Measurements from ENCODE around the gene LEAP2.

Gene LEAP2

DNA sequence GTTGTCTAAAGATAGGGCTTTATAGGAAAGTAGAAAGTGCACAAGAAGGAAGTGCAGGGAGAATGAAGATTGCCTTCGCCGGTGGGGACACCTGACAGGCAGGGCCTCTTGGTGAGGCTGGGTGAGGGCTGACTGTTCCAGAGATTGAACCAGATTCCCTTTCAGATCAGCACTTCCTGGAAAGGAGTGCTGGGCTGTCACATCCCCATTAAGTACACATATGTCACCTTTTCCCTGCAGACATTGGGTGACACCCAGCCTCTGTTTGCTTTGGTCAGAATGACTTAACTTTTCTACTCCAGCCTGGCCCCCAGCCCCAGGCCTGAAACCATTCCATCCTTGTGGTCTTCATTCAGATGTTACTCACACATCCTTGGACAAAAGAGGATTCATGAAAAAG lies 35.6 kb upstream of the LEAP2 start:
- no CpG with 5 or more reads among the region's 2 CpGs for WGBS, 2 donors (ENCODE audit: extremely low coverage in 2 of 2, insufficient read length in 2 of 2, insufficient replicate concordance in 1 of 2)
- Histone ChIP-seq H2BK12ac (ENCODE audit: low read length) (no peak overlapping the region), H2BK15ac (ENCODE audit: low read length) (no peak overlapping the region), H3K4ac (ENCODE audit: low read length) (no peak overlapping the region), H3K18ac (ENCODE audit: low read length) (no peak overlapping the region), H3K36me3 (replicated peaks in 1 of 2; ENCODE audit: control insufficient read depth in 2 of 2, insufficient read depth in 2 of 2, low read length in 2 of 2) (no peaks in the 10 kb centered on the region), H3K79me1 (ENCODE audit: low read depth, low read length) (no peaks in the 10 kb centered on the region), H3K23ac (ENCODE audit: low read depth, low read length, poor library complexity) (no peak overlapping the region), H2AFZ (ENCODE audit: low read length) (no peak overlapping the region), H3K27ac (replicated peaks; ENCODE audit: low read length) (no peak overlapping the region), H4K91ac (ENCODE audit: low read depth, low read length, poor library complexity) (no peak overlapping the region), H2AK5ac (ENCODE audit: low read depth, low read length) (no peak overlapping the region), H4K8ac (ENCODE audit: low read depth, low read length) (no peak overlapping the region), H3K4me3 (ENCODE audit: low read length in 2 of 2) (no peak overlapping the region), H3K27me3 (ENCODE audit: control insufficient read depth in 3 of 3, insufficient read depth in 3 of 3, low read depth in 1 of 3, low read length in 3 of 3) (peaks cover 0 to 57% (median 0%) of the 10 kb centered on the region in 3 experiments), H3K4me2 (ENCODE audit: insufficient read depth, low read length, poor library complexity, severe bottlenecking) (no peak overlapping the region), H3K9me3 (replicated peaks in 1 of 2; ENCODE audit: control insufficient read depth in 2 of 2, insufficient read depth in 1 of 2, low read depth in 1 of 2, low read length in 2 of 2) (no peaks in the 10 kb centered on the region), H2BK120ac (ENCODE audit: low read depth, low read length) (no peak overlapping the region), H3K4me1 (ENCODE audit: control insufficient read depth in 2 of 2, insufficient read depth in 1 of 2, low read depth in 1 of 2, low read length in 2 of 2) (peaks cover 0 to 6% of the 10 kb centered on the region in 2 donors), H3K9ac (ENCODE audit: low read depth, low read length, poor library complexity) (no peak overlapping the region), H3K14ac (ENCODE audit: low read length) (no peak overlapping the region), H2BK5ac (ENCODE audit: low read length) (no peak overlapping the region)
- DNase-seq (ENCODE audit: low spot score): no peak

DNA sequence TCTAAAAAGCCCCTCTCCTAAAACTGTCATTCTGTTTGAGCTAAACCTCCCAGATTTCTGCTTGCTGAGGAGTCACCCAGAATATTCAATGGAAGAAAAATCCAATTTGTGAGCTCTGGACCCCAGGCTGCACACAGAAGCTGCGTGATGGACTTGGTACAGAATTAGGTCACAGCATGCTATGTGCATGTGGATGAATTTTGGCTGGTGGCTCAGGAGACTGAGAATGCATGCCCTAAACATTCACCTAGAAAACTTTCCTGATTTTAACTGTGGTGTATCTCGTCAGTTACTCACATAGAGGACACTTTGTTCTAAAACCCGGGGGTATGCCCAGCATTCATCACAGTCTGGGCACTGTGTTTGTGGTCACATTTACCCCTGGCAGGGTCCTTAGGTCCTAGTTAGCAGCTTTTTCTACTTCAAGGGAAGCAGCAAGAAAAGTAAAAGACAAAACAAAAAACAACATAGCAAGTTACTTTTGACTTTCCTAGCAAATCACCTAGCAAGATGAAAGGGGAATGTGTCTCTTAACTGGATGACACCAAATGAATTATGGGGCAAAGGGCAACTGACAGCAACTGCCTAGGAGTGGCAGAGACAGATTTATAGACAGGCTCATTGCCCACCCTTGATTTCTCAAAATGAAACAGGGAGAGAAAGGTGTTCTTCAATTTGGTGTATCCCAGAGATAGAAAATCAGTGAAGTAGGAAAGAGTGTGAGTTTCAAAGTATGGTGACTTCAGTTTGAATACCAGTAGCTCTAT lies 34.8 kb upstream of the LEAP2 start:
- no peak overlapping the region for H3K4me2 ChIP-seq (ENCODE audit: insufficient read depth, low read length, poor library complexity, severe bottlenecking)

DNA sequence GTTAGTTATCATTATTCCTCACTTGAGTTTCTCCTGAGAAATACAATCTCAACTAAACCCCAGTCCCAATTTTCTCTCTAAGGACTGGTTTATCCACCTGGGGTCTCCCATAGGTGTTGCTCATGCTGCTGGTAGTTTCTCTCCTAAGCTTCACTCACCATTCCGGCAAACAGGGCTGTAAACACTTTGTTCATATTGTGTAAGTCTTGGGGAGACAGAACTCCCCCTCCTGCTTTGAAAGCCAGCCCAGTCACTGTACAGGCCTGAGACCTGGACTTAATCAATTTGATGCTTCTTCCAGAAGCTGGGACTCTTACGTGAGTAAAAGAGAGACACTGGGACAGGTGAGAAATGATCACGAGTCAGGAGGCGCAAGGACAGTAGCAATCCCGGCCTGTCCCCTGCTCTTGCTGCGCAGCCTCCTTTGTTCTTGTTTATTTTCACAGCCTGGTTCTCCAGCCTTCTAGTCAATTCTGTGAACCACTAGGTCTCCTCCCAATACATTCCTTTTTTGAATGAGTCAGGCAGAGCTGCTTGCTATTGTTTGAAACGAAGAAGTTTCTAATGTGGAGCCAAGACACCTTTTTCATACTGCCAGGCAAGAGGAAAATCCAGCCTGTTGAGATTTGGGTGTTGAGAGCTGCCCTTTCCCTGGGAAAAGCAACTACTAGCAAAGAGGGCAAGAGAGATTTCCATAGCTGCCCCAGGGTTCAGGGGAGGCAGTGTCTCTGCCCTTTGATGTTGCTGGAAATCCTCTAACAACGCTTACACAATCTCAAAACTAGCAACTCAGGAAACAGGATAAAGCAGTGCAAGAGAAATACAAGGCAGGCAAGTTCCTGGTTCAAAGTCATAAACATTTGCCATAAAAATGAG lies 33.8 kb upstream of the LEAP2 start:
- H2BK12ac ChIP-seq (ENCODE audit: low read length): no peak overlapping the region
- peaks cover 0 to 6% of the 10 kb centered on the region in 2 donors for H3K4me1 ChIP-seq (ENCODE audit: control insufficient read depth in 2 of 2, insufficient read depth in 1 of 2, low read depth in 1 of 2, low read length in 2 of 2)
- H3K4me2 ChIP-seq (ENCODE audit: insufficient read depth, low read length, poor library complexity, severe bottlenecking): no peak overlapping the region
- no peak overlapping the region for H3K14ac ChIP-seq (ENCODE audit: low read length)
- peaks cover 0 to 40% (median 0%) of the 10 kb centered on the region in 3 experiments for H3K27me3 ChIP-seq (ENCODE audit: control insufficient read depth in 3 of 3, insufficient read depth in 3 of 3, low read depth in 1 of 3, low read length in 3 of 3)
- WGBS, 2 donors (ENCODE audit: extremely low coverage in 2 of 2, insufficient read length in 2 of 2, insufficient replicate concordance in 1 of 2): no CpG with 5 or more reads among the region's 8 CpGs
- H2AK5ac ChIP-seq (ENCODE audit: low read depth, low read length): no peak overlapping the region
- H3K4ac ChIP-seq (ENCODE audit: low read length): no peak overlapping the region
- H3K4me3 ChIP-seq (ENCODE audit: low read length in 2 of 2): no peak overlapping the region
- no peak overlapping the region for H4K8ac ChIP-seq (ENCODE audit: low read depth, low read length)
- H3K79me1 ChIP-seq (ENCODE audit: low read depth, low read length): no peaks in the 10 kb centered on the region
- no peak for DNase-seq (ENCODE audit: low spot score)
- no peak overlapping the region for H3K9ac ChIP-seq (ENCODE audit: low read depth, low read length, poor library complexity)
- H2BK15ac ChIP-seq (ENCODE audit: low read length): no peak overlapping the region
- H2BK120ac ChIP-seq (ENCODE audit: low read depth, low read length): no peak overlapping the region
- H2BK5ac ChIP-seq (ENCODE audit: low read length): no peak overlapping the region
- no peak overlapping the region for H3K23ac ChIP-seq (ENCODE audit: low read depth, low read length, poor library complexity)
- H3K36me3 ChIP-seq (replicated peaks in 1 of 2; ENCODE audit: control insufficient read depth in 2 of 2, insufficient read depth in 2 of 2, low read length in 2 of 2): no peaks in the 10 kb centered on the region
- no peaks in the 10 kb centered on the region for H3K9me3 ChIP-seq (replicated peaks in 1 of 2; ENCODE audit: control insufficient read depth in 2 of 2, insufficient read depth in 1 of 2, low read depth in 1 of 2, low read length in 2 of 2)
- no peak overlapping the region for H3K18ac ChIP-seq (ENCODE audit: low read length)
- H4K91ac ChIP-seq (ENCODE audit: low read depth, low read length, poor library complexity): no peak overlapping the region
- H3K27ac ChIP-seq (replicated peaks; ENCODE audit: low read length): no peak overlapping the region
- H2AFZ ChIP-seq (ENCODE audit: low read length): peak overlapping the region; percentile 35

More for the DNA sequence above, 34.8 kb upstream of the LEAP2 start:
- no peak overlapping the region for H3K14ac ChIP-seq (ENCODE audit: low read length)
- H2BK12ac ChIP-seq (ENCODE audit: low read length): no peak overlapping the region
- H3K23ac ChIP-seq (ENCODE audit: low read depth, low read length, poor library complexity): no peak overlapping the region
- no peak overlapping the region for H2AK5ac ChIP-seq (ENCODE audit: low read depth, low read length)
- H4K8ac ChIP-seq (ENCODE audit: low read depth, low read length): no peak overlapping the region
- H3K27me3 ChIP-seq (ENCODE audit: control insufficient read depth in 3 of 3, insufficient read depth in 3 of 3, low read depth in 1 of 3, low read length in 3 of 3): peaks cover 0 to 49% (median 0%) of the 10 kb centered on the region in 3 experiments
- peaks cover 0 to 6% of the 10 kb centered on the region in 2 donors for H3K4me1 ChIP-seq (ENCODE audit: control insufficient read depth in 2 of 2, insufficient read depth in 1 of 2, low read depth in 1 of 2, low read length in 2 of 2)
- no peak overlapping the region for H4K91ac ChIP-seq (ENCODE audit: low read depth, low read length, poor library complexity)
- no peak for DNase-seq (ENCODE audit: low spot score)
- H2BK120ac ChIP-seq (ENCODE audit: low read depth, low read length): no peak overlapping the region
- no peak overlapping the region for H3K4ac ChIP-seq (ENCODE audit: low read length)
- H3K9ac ChIP-seq (ENCODE audit: low read depth, low read length, poor library complexity): no peak overlapping the region
- H2BK15ac ChIP-seq (ENCODE audit: low read length): no peak overlapping the region
- H3K27ac ChIP-seq (replicated peaks; ENCODE audit: low read length): no peak overlapping the region
- no peaks in the 10 kb centered on the region for H3K36me3 ChIP-seq (replicated peaks in 1 of 2; ENCODE audit: control insufficient read depth in 2 of 2, insufficient read depth in 2 of 2, low read length in 2 of 2)
- no CpG with 5 or more reads among the region's 3 CpGs for WGBS, 2 donors (ENCODE audit: extremely low coverage in 2 of 2, insufficient read length in 2 of 2, insufficient replicate concordance in 1 of 2)
- H2AFZ ChIP-seq (ENCODE audit: low read length): no peak overlapping the region
- no peaks in the 10 kb centered on the region for H3K9me3 ChIP-seq (replicated peaks in 1 of 2; ENCODE audit: control insufficient read depth in 2 of 2, insufficient read depth in 1 of 2, low read depth in 1 of 2, low read length in 2 of 2)
- no peak overlapping the region for H3K18ac ChIP-seq (ENCODE audit: low read length)
- no peak overlapping the region for H2BK5ac ChIP-seq (ENCODE audit: low read length)
- no peaks in the 10 kb centered on the region for H3K79me1 ChIP-seq (ENCODE audit: low read depth, low read length)
- no peak overlapping the region for H3K4me3 ChIP-seq (ENCODE audit: low read length in 2 of 2)

DNA sequence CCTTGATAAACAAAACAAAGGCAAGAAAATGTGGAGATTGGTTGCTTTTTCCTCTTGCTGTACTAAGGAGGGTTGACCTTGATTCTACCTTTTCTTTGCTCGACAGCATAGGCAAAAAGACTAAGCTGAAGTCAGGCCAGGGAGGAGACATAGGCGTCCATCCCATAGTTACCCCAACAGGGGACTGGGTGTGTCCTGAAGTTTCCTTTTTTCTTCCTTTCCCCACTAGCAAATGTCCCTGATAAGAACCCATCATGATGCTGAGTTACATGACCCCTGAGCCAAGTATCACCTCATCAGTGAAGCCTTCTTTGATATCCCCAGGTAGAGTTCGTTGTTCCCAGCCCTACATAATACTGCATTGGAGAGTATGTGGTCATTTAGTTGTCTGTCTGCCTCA lies 33.2 kb upstream of the LEAP2 start:
- no CpG with 5 or more reads among the region's 3 CpGs for WGBS, 2 donors (ENCODE audit: extremely low coverage in 2 of 2, insufficient read length in 2 of 2, insufficient replicate concordance in 1 of 2)
- H3K14ac ChIP-seq (ENCODE audit: low read length): no peak overlapping the region
- no peak overlapping the region for H3K27ac ChIP-seq (replicated peaks; ENCODE audit: low read length)

More for the DNA sequence above, 33.2 kb upstream of the LEAP2 start:
- Histone ChIP-seq H3K23ac (ENCODE audit: low read depth, low read length, poor library complexity) (no peak overlapping the region), H4K91ac (ENCODE audit: low read depth, low read length, poor library complexity) (no peak overlapping the region), H2BK15ac (ENCODE audit: low read length) (no peak overlapping the region), H2BK5ac (ENCODE audit: low read length) (no peak overlapping the region), H3K4me3 (ENCODE audit: low read length in 2 of 2) (no peak overlapping the region), H3K36me3 (replicated peaks in 1 of 2; ENCODE audit: control insufficient read depth in 2 of 2, insufficient read depth in 2 of 2, low read length in 2 of 2) (no peaks in the 10 kb centered on the region), H3K27me3 (ENCODE audit: control insufficient read depth in 3 of 3, insufficient read depth in 3 of 3, low read depth in 1 of 3, low read length in 3 of 3) (peaks cover 0 to 40% (median 0%) of the 10 kb centered on the region in 3 experiments), H2AK5ac (ENCODE audit: low read depth, low read length) (no peak overlapping the region), H3K9ac (ENCODE audit: low read depth, low read length, poor library complexity) (no peak overlapping the region), H2BK120ac (ENCODE audit: low read depth, low read length) (no peak overlapping the region), H2BK12ac (ENCODE audit: low read length) (no peak overlapping the region), H3K9me3 (replicated peaks in 1 of 2; ENCODE audit: control insufficient read depth in 2 of 2, insufficient read depth in 1 of 2, low read depth in 1 of 2, low read length in 2 of 2) (no peaks in the 10 kb centered on the region), H4K8ac (ENCODE audit: low read depth, low read length) (no peak overlapping the region), H3K4me2 (ENCODE audit: insufficient read depth, low read length, poor library complexity, severe bottlenecking) (no peak overlapping the region), H3K18ac (ENCODE audit: low read length) (no peak overlapping the region), H2AFZ (ENCODE audit: low read length) (no peak overlapping the region), H3K79me1 (ENCODE audit: low read depth, low read length) (no peaks in the 10 kb centered on the region), H3K4ac (ENCODE audit: low read length) (no peak overlapping the region), H3K4me1 (ENCODE audit: control insufficient read depth in 2 of 2, insufficient read depth in 1 of 2, low read depth in 1 of 2, low read length in 2 of 2) (peaks cover 0 to 6% of the 10 kb centered on the region in 2 donors)
- no peak for DNase-seq (ENCODE audit: low spot score)
